Measurements from ENCODE around the gene SIN3B.

DNA sequence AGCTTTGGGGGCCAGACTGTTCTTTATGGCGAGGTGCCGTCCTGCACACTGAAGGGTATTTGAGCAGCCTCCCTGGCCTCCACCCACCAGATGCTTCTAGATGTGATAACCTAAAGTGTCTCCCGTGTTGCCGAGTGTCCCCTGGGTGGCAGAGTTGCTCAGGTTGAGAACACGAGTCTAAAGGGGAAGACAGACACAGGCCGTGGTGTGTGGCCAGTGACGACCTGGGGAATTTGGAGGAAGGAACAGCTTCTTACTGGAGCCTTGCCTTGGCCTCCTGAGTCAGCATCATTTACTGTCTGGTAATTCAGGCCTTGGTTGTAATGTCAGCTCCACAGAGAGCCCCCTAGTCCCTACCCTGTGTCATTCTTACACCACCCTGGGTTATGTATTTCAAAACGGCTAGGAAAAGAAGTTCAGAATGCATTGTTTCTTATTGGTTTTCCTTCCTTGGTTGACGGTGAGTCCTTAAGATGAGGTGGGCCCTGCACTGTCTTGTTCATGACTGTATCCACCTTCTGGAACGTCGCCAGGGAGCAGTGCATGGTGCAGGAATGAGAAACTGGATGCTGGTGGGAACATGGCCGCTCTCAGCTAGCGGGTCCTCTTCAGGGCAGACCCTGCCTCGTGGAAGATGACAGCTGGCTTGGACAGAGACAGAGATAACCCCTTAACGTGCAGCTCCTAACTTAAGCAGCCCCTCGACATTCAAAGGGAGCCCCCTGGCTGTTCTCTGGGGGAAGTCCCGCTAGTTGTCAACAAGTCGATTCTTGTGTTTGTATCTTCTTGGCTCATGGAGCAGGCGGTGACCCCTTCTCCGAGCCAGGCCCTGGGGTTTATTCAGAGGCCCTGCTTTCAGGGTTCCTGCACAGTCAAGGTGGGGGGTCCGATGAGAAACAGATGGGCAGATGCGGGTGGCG lies 7.2 kb downstream of the SIN3B start:
- TF ChIP-seq GATA2 (IDR thresholded peaks at IDR 0.05; ENCODE audit: low read depth, low read length) (no peak), GATA3 (IDR thresholded peaks at IDR 0.05; ENCODE audit: low read depth, low read length) (no peak)
